GM13976 (cell line): ENCODE results near the gene MS4A4A.
"Not testable (repeated sequence)": the region's sequence is repeated elsewhere in the genome, so short reads cannot be mapped to it uniquely, and the experiment has no call there.

Experiments used
- DNase-seq: peaks from one replicate; pipeline ENCODE4 v3.0.0; 2012; ENCODE audit warnings: low spot score
- CTCF ChIP-seq: IDR thresholded peaks from 2 replicates; pipeline ENCODE4 v1.5.1; 2012; ENCODE audit warnings: borderline replicate concordance, mild to moderate bottlenecking; ENCODE audit not compliant: insufficient read depth; ENCODE audit errors: extremely low read depth, missing control alignments, control extremely low read depth
- in situ Hi-C: fragments of 300-500 bp; cut with MboI; formaldehyde crosslinking; loops from one replicate; pipeline ENCODE4 v1.12.0; 2022; ENCODE audit warnings: low sequenced_read_pairs, mixed read lengths, inconsistent platforms; ENCODE audit not compliant: unreplicated experiment

MS4A4A gene

GRCh38 chr11:60301178-60301577 is 20.7 kb downstream of the MS4A4A start:
- no peak for TF ChIP-seq CTCF
- in situ Hi-C loops, result no loop called here

GRCh38 chr11:60301884-60302283 is 21.4 kb downstream of the MS4A4A start:
- in situ Hi-C loops, DNase-seq: not testable (repeated sequence)

More at GRCh38 chr11:60301178-60301577, 20.7 kb downstream of the MS4A4A start:
- no peak for DNase-seq

DNA sequence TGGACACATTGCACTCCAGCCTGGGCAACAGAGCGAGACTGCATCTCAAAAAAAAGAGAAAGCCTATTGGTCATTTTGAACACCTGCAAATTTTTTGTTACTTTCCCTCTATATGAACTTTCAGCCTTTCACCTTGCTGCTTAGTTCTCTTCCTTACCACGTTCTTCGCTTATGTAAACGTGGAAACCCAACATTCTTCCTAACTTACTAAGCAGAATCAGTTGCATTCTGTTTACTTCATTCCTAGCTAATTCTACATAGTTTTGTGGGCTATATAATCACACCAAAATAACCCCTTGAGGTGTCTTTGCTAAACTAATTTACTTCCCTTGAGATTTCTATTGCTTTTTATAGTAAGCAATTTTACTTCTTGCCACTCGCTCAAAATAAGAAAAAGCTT is 23.2 kb downstream of the MS4A4A start:
- in situ Hi-C loops, result no loop called here
- TF ChIP-seq CTCF, result no peak
- DNase-seq, result no peak

- DNase-seq, result no peak
- TF ChIP-seq CTCF, result no peak
- in situ Hi-C loops, result no loop called here
These were observed 25.6 kb downstream of the MS4A4A start for GRCh38 chr11:60305906-60306619.

GRCh38 chr11:60307507-60308195 is 27.2 kb downstream of the MS4A4A start:
- DNase-seq, result no peak
- in situ Hi-C loops, result no loop called here
- no peak for TF ChIP-seq CTCF

DNA sequence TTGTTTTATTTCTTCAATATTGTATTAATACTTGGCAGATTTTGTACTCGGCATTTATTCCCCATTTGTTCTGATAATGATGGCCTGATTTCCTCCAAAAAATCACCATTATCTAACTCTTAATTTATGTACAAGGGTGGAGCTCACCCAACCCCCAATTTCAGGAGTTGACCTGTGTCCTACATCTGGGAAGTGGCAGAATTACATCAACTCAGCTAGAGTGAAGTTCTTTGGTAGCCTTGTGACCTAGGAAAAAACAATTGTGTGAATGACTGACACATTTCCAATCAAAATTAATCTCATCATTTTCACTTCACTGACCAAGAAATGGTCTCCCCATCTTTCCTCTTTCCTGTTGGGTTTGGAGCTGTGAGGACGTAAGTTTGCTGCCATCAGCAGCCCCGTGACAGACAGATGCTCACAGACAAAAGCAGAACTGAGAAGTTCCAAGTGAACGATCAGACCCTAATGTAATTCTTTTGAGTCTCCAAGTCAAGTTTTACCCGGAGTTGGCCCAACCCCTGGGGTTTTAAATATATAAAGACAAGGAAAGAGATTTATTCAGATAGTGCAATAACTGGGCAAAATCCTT is 30.0 kb downstream of the MS4A4A start:
- DNase-seq, result peak; percentile 57
- in situ Hi-C loops, result no loop called here
- TF ChIP-seq CTCF, result no peak
